ENCODE data around the gene TCEA2.

TCEA2 gene

GRCh38 chr20:64027981-64028685 is 34.9 kb upstream of the TCEA2 start:
- H3K4me1 ChIP-seq: no peaks in the 10 kb centered on the region
- H3K9me3 ChIP-seq: no peaks in the 10 kb centered on the region
- H4K20me1 ChIP-seq: peaks cover 69% of the 10 kb centered on the region
- H3K27ac ChIP-seq: no peak overlapping the region
- no peaks in the 10 kb centered on the region for H3K27me3 ChIP-seq
- H3K36me3 ChIP-seq: peaks cover 100% of the 10 kb centered on the region
- no peak overlapping the region for H3K9ac ChIP-seq
- TF ChIP-seq Cebpa-rat (IDR thresholded peaks at IDR 0.05): no peak
- H3K4me3 ChIP-seq: no peak overlapping the region
- no peak overlapping the region for H3K4me2 ChIP-seq

GRCh38 chr20:64029293-64030117 is 33.5 kb upstream of the TCEA2 start:
- no peak overlapping the region for H3K4me3 ChIP-seq
- TF ChIP-seq Cebpa-rat (IDR thresholded peaks at IDR 0.05): no peak
- no peak overlapping the region for H3K9ac ChIP-seq
- no peak overlapping the region for H3K27ac ChIP-seq
- no peaks in the 10 kb centered on the region for H3K9me3 ChIP-seq
- no peaks in the 10 kb centered on the region for H3K4me1 ChIP-seq
- peaks cover 69% of the 10 kb centered on the region for H4K20me1 ChIP-seq
- H3K4me2 ChIP-seq: no peak overlapping the region
- no peaks in the 10 kb centered on the region for H3K27me3 ChIP-seq
- peaks cover 100% of the 10 kb centered on the region for H3K36me3 ChIP-seq

GRCh38 chr20:64030371-64031134 is 32.4 kb upstream of the TCEA2 start:
- no peaks in the 10 kb centered on the region for H3K9me3 ChIP-seq
- H3K9ac ChIP-seq: no peak overlapping the region
- peaks cover 97% of the 10 kb centered on the region for H3K36me3 ChIP-seq
- H3K4me3 ChIP-seq: no peak overlapping the region
- H3K4me1 ChIP-seq: peaks cover 9% of the 10 kb centered on the region
- H3K4me2 ChIP-seq: no peak overlapping the region
- H3K27ac ChIP-seq: no peak overlapping the region
- peaks cover 67% of the 10 kb centered on the region; the same call in 1 of the 2 replicates for H4K20me1 ChIP-seq
- TF ChIP-seq Cebpa-rat (IDR thresholded peaks at IDR 0.05): no peak
- H3K27me3 ChIP-seq: no peaks in the 10 kb centered on the region

- Histone ChIP-seq H3K27me3 (peaks cover 4% of the 10 kb centered on the region; the same call in 1 of the 2 replicates), H3K27ac (no peak overlapping the region), H3K4me1 (peaks cover 22% of the 10 kb centered on the region), H3K4me2 (no peak overlapping the region), H3K4me3 (no peak overlapping the region), H3K36me3 (peaks cover 84% of the 10 kb centered on the region), H4K20me1 (peaks cover 77% of the 10 kb centered on the region; the same call in 1 of the 2 replicates), H3K9me3 (no peaks in the 10 kb centered on the region), H3K9ac (no peak overlapping the region)
- TF ChIP-seq Cebpa-rat (IDR thresholded peaks at IDR 0.05): no peak
These were observed 31.1 kb upstream of the TCEA2 start for GRCh38 chr20:64031822-64032314.

GRCh38 chr20:64032706-64033624 is 30.0 kb upstream of the TCEA2 start:
- Histone ChIP-seq H3K4me2 (no peak overlapping the region), H3K4me1 (peaks cover 33% of the 10 kb centered on the region), H3K4me3 (no peak overlapping the region), H3K9ac (no peak overlapping the region), H3K27me3 (peaks cover 15% of the 10 kb centered on the region), H4K20me1 (peaks cover 73% of the 10 kb centered on the region; the same call in 1 of the 2 replicates), H3K27ac (no peak overlapping the region), H3K9me3 (no peaks in the 10 kb centered on the region), H3K36me3 (peaks cover 73% of the 10 kb centered on the region)
- TF ChIP-seq Cebpa-rat (IDR thresholded peaks at IDR 0.05): no peak

- peaks cover 44% of the 10 kb centered on the region for H3K4me1 ChIP-seq
- H3K9me3 ChIP-seq: no peaks in the 10 kb centered on the region
- H4K20me1 ChIP-seq: peaks cover 62% of the 10 kb centered on the region; the same call in 1 of the 2 replicates
- H3K27ac ChIP-seq: no peak overlapping the region
- H3K4me2 ChIP-seq: no peak overlapping the region
- H3K9ac ChIP-seq: no peak overlapping the region
- no peak for TF ChIP-seq Cebpa-rat (IDR thresholded peaks at IDR 0.05)
- H3K4me3 ChIP-seq: no peak overlapping the region
- peaks cover 20% of the 10 kb centered on the region for H3K27me3 ChIP-seq
- H3K36me3 ChIP-seq: peaks cover 62% of the 10 kb centered on the region
These were observed 29.0 kb upstream of the TCEA2 start for GRCh38 chr20:64033981-64034493.

GRCh38 chr20:64035066-64035932 is 27.7 kb upstream of the TCEA2 start:
- H3K36me3 ChIP-seq: peaks cover 49% of the 10 kb centered on the region
- H4K20me1 ChIP-seq: peaks cover 58% of the 10 kb centered on the region; the same call in 1 of the 2 replicates
- H3K27me3 ChIP-seq: peaks cover 32% of the 10 kb centered on the region
- H3K4me2 ChIP-seq: peak overlapping the region; percentile 99
- H3K4me3 ChIP-seq: no peak overlapping the region
- H3K9ac ChIP-seq: no peak overlapping the region
- H3K27ac ChIP-seq: 0 out of 2 replicates have a peak overlapping the region, but pooled peaks have one; percentile 47
- TF ChIP-seq Cebpa-rat (IDR thresholded peaks at IDR 0.05): no peak
- H3K4me1 ChIP-seq: peaks cover 56% of the 10 kb centered on the region
- no peaks in the 10 kb centered on the region for H3K9me3 ChIP-seq

- H3K4me1 ChIP-seq: peaks cover 63% of the 10 kb centered on the region
- H3K9ac ChIP-seq: no peak within 1 kb of the TSS
- peaks cover 51% of the 10 kb centered on the region; the same call in 1 of the 2 replicates for H4K20me1 ChIP-seq
- H3K4me3 ChIP-seq: no peak within 1 kb of the TSS
- H3K4me2 ChIP-seq: peak within 1 kb of the TSS; percentile 99
- TF ChIP-seq Cebpa-rat (IDR thresholded peaks at IDR 0.05): no peak
- no peaks in the 10 kb centered on the region for H3K9me3 ChIP-seq
- peaks cover 38% of the 10 kb centered on the region for H3K27me3 ChIP-seq
- H3K36me3 ChIP-seq: peaks cover 43% of the 10 kb centered on the region
- H3K27ac ChIP-seq: peak within 1 kb of the TSS; percentile 47
These were observed 27.1 kb upstream of the TCEA2 start, which contains the start of gene C20orf204 for GRCh38 chr20:64035933-64036345. Gene C20orf204 (plus strand): TSS chr20:64036182. CDS start chr20:64036324, 142 bp downstream.
